Stimulated activated naive CD8-positive, alpha-beta T cell treated with anti-CD3 and anti-CD28 coated beads, Interleukin-15, Interleukin-2, amounts not matched to agents 100 ng/mL and 50 ng/mL, for 24 hours (primary cell): ENCODE results near the gene SERPINA1.
"Not testable (repeated sequence)": the region's sequence is repeated elsewhere in the genome, so short reads cannot be mapped to it uniquely, and the experiment has no call there.

Source experiments
- H3K27ac Mint-ChIP-seq: one replicate; pipeline ENCODE4 v1.8.0; 2021; ENCODE audit warnings: mild to moderate bottlenecking, mixed read lengths
- H3K27me3 Mint-ChIP-seq: one replicate; pipeline ENCODE4 v1.8.0; 2021; ENCODE audit warnings: mixed read lengths
- H3K36me3 Mint-ChIP-seq: one replicate; pipeline ENCODE4 v1.8.0; 2021; ENCODE audit warnings: low read depth, mixed read lengths
- H3K4me1 Mint-ChIP-seq: one replicate; pipeline ENCODE4 v1.8.0; 2021; ENCODE audit warnings: low read depth, mixed read lengths
- H3K4me3 Mint-ChIP-seq: one replicate; pipeline ENCODE4 v1.8.0; 2021; ENCODE audit warnings: mild to moderate bottlenecking, mixed read lengths
- H3K9me3 Mint-ChIP-seq: one replicate; pipeline ENCODE4 v1.8.0; 2021; ENCODE audit warnings: mixed read lengths

SERPINA1 gene

DNA sequence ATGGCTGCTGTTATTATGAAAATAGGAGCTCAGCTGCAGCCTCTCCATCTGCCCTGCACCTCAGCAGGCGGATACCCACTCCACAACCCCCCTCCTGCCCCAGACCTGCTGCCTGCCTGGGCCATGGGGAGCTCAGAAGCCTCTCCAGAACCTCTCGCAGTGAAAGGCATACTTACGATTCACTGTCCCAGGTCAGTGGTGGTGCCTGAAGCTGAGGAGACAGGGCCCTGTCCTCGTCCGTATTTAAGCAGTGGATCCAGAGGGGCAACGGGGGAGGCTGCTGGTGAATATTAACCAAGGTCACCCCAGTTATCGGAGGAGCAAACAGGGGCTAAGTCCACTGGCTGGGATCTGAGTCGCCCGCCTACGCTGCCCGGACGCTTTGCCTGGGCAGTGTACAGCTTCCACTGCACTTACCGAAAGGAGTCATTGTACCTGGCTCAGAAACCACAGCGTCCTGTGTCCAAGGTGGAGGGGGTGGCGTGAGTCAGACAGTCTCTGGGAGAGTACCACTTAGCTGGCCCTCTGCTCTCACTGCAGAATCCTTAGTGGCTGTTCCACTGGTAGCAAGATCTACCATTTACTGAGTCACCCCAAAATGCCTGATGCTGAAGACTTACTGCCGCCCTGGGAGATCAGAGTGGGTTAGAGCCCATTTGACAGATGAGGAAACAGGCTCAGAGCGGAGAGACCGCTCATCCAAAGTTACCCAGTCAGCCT, at the start of gene SERPINA1:
Gene SERPINA1 (minus strand): TSS at position 219 of the 720 bp plus-strand sequence. CDS start 5,365 bp downstream, outside the sequence.
- Mint-ChIP-seq H3K4me3 (no peak within 1 kb of the TSS), H3K27ac (no peak within 1 kb of the TSS), H3K4me1 (peaks cover 28% of the 10 kb centered on the region), H3K27me3 (no peaks in the 10 kb centered on the region), H3K36me3 (no peaks in the 10 kb centered on the region), H3K9me3 (no peaks in the 10 kb centered on the region)

DNA sequence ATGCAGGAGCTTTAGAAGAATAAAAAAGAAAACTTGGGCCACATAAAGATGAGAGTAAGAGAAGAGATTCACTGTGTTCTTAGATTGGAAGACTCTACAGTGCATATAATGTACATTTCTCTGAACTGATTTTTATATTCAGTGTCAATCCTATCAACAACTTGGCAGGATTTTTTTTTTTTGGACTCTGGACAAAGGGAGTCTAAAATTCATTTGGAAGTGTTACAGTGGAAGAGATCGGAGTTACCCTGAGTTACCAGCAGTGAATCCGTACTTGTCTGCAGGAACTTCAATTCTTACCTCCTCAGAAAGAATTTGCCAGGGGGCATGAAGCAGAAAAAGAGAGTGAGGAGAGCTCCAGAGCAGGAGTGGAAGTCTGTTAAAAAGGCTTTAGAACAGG, 40.2 kb upstream of the SERPINA1 start:
- peaks cover 19% of the 10 kb centered on the region for H3K27me3 Mint-ChIP-seq
- peaks cover 3% of the 10 kb centered on the region for H3K9me3 Mint-ChIP-seq
- H3K4me1 Mint-ChIP-seq, result no peaks in the 10 kb centered on the region
- H3K4me3 Mint-ChIP-seq, result no peak overlapping the region
- no peak overlapping the region for H3K27ac Mint-ChIP-seq
- H3K36me3 Mint-ChIP-seq, result no peaks in the 10 kb centered on the region

- H3K9me3 Mint-ChIP-seq, result peaks cover 3% of the 10 kb centered on the region
- no peaks in the 10 kb centered on the region for H3K36me3 Mint-ChIP-seq
- peaks cover 27% of the 10 kb centered on the region for H3K27me3 Mint-ChIP-seq
- H3K4me1 Mint-ChIP-seq, result no peaks in the 10 kb centered on the region
- H3K27ac Mint-ChIP-seq, result no peak overlapping the region
- no peak overlapping the region for H3K4me3 Mint-ChIP-seq
Measured at GRCh38 chr14:94427016-94427613, 38.7 kb upstream of the SERPINA1 start.

GRCh38 chr14:94426526-94426925, 38.1 kb upstream of the SERPINA1 start:
- peaks cover 3% of the 10 kb centered on the region for H3K9me3 Mint-ChIP-seq
- no peak overlapping the region for H3K27ac Mint-ChIP-seq
- no peaks in the 10 kb centered on the region for H3K4me1 Mint-ChIP-seq
- peaks cover 25% of the 10 kb centered on the region for H3K27me3 Mint-ChIP-seq
- no peak overlapping the region for H3K4me3 Mint-ChIP-seq
- no peaks in the 10 kb centered on the region for H3K36me3 Mint-ChIP-seq

- Mint-ChIP-seq H3K27ac (no peak overlapping the region), H3K36me3 (no peaks in the 10 kb centered on the region), H3K4me1 (no peaks in the 10 kb centered on the region), H3K9me3 (no peaks in the 10 kb centered on the region), H3K4me3 (no peak overlapping the region), H3K27me3 (peaks cover 33% of the 10 kb centered on the region)
Measured at GRCh38 chr14:94424371-94424770, 36.0 kb upstream of the SERPINA1 start.

GRCh38 chr14:94423453-94424056, 35.2 kb upstream of the SERPINA1 start:
- Mint-ChIP-seq H3K27ac (no peak overlapping the region), H3K4me1 (no peaks in the 10 kb centered on the region)

GRCh38 chr14:94421316-94421715, 32.9 kb upstream of the SERPINA1 start:
- no peaks in the 10 kb centered on the region for H3K4me1 Mint-ChIP-seq
- H3K36me3 Mint-ChIP-seq, result no peaks in the 10 kb centered on the region
- peaks cover 34% of the 10 kb centered on the region for H3K27me3 Mint-ChIP-seq
- H3K27ac Mint-ChIP-seq, result no peak overlapping the region
- no peak overlapping the region for H3K4me3 Mint-ChIP-seq
- H3K9me3 Mint-ChIP-seq, result peaks cover 9% of the 10 kb centered on the region

More at GRCh38 chr14:94423453-94424056, 35.2 kb upstream of the SERPINA1 start:
- peaks cover 34% of the 10 kb centered on the region for H3K27me3 Mint-ChIP-seq
- H3K36me3 Mint-ChIP-seq, result no peaks in the 10 kb centered on the region
- H3K4me3 Mint-ChIP-seq, result no peak overlapping the region
- H3K9me3 Mint-ChIP-seq, result peaks cover 1% of the 10 kb centered on the region

DNA sequence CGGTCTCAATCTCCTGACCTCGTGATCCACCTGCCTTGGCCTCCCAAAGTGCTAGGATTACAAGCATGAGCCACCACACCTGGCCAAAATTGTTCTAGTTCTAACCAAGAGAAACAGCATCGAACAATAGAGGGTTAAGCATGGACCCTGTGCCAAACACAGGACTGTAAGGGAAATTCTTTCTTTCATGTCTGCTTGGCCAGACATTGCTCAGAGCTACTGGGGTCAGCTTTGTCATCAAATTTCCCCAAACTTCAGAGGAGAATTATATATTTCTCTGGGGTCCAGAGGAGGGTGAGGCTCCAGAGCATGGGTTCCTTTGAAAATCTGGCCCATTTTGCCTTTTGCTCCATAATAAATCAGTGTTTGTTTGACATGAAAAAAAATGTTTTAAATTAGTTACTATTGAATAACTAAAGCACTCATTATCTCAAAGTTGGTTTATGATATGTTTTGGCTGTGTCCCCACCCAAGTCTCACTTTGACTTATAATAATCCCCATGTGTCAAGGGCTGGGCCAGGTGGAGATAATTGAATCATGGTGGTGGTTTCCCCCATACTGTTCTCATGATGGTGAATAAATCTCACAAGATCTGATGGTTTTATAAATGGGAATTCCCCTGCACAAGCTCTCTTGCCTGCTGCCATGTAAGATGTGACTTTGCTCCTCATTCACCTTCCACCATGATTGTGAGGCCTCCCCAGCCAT, 29.2 kb upstream of the SERPINA1 start:
- H3K27me3 Mint-ChIP-seq, result peaks cover 22% of the 10 kb centered on the region
- H3K4me1 Mint-ChIP-seq, H3K4me3 Mint-ChIP-seq, H3K27ac Mint-ChIP-seq, H3K36me3 Mint-ChIP-seq: not testable (repeated sequence)
- peaks cover 13% of the 10 kb centered on the region for H3K9me3 Mint-ChIP-seq

DNA sequence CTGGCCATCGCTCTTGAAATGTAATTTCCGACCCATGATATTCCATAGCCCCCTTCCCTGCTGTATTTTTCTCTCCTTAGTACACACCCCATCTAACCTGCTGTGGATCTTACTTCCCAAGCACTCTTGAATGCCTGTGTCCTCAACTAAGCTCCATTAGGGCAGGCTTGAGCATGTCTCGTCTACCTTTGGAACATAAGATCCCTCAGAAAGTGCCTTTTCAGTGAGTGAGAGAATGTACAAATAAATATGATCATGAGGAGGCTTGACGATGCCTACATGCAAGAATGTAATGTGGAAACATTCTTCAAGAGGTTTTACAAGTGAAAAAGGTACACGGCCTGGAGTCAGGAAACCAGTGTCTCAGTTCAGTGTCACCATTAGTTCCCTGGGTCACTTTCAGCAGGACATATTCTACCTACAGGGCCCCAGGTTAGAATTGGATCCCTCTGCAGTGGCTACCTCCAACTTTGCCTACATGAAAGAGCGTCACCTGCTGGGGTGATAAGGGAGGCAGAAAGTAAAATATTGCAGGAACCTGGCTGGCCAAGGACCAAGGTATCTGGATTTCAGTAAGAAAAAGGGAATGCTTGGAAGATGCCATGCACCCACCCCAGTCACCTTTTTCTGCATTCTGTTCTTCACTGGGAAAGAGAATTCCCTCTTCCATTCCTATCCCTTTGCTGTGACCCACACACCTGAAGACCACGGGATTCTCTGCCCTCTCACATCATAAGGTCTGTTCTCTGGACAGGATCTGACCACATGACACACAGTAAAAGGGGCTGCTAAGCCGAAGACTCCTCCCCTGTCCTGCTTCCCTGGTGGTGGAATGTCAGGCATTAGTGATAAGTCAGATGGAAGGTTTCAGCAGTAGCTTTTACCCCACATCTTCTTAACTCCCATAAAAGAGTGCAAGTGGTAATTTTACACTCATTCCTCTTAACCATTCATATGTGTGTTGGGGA, 24.6 kb upstream of the SERPINA1 start:
- Mint-ChIP-seq H3K36me3 (no peaks in the 10 kb centered on the region), H3K4me3 (no peak overlapping the region), H3K27ac (no peak overlapping the region), H3K4me1 (no peaks in the 10 kb centered on the region), H3K9me3 (peaks cover 18% of the 10 kb centered on the region), H3K27me3 (peaks cover 23% of the 10 kb centered on the region)

GRCh38 chr14:94411638-94412037, 23.2 kb upstream of the SERPINA1 start:
- Mint-ChIP-seq H3K4me1 (no peaks in the 10 kb centered on the region), H3K4me3 (no peak overlapping the region), H3K9me3 (peaks cover 16% of the 10 kb centered on the region), H3K27ac (no peak overlapping the region), H3K27me3 (peaks cover 23% of the 10 kb centered on the region), H3K36me3 (no peaks in the 10 kb centered on the region)

- H3K9me3 Mint-ChIP-seq, result peaks cover 12% of the 10 kb centered on the region
- peaks cover 23% of the 10 kb centered on the region for H3K27me3 Mint-ChIP-seq
- H3K4me3 Mint-ChIP-seq, H3K27ac Mint-ChIP-seq, H3K4me1 Mint-ChIP-seq, H3K36me3 Mint-ChIP-seq: not testable (repeated sequence)
Measured at GRCh38 chr14:94409430-94409829, 21.0 kb upstream of the SERPINA1 start.

GRCh38 chr14:94408546-94409095, 20.2 kb upstream of the SERPINA1 start:
- no peaks in the 10 kb centered on the region for H3K4me1 Mint-ChIP-seq
- H3K27ac Mint-ChIP-seq, result no peak overlapping the region
- peaks cover 23% of the 10 kb centered on the region for H3K27me3 Mint-ChIP-seq
- peaks cover 12% of the 10 kb centered on the region for H3K9me3 Mint-ChIP-seq
- no peak overlapping the region for H3K4me3 Mint-ChIP-seq
- no peaks in the 10 kb centered on the region for H3K36me3 Mint-ChIP-seq

DNA sequence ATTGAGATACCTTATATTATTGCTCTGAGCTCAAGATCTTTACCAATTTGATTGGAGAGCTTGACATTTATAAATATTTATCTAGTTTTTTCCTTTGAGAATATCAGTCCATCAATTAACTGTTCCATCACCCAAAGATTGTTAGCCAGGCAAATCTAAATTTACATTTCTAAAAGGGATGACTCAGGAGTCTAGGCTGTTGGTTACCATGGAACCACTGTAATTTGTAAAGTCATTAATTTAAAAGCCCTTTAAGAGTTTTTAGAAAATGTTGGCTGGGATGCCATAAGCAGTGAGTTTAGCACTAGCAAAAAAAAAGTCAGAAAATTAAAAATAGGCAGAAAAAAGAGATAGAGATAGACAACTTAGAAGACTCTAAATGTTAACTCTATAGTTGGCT, 19.5 kb upstream of the SERPINA1 start:
- Mint-ChIP-seq H3K9me3 (peaks cover 12% of the 10 kb centered on the region), H3K4me3 (no peak overlapping the region)

GRCh38 chr14:94406910-94407309, 18.5 kb upstream of the SERPINA1 start:
- Mint-ChIP-seq H3K27me3 (peaks cover 14% of the 10 kb centered on the region), H3K9me3 (peaks cover 12% of the 10 kb centered on the region), H3K27ac (no peak overlapping the region), H3K36me3 (no peaks in the 10 kb centered on the region), H3K4me3 (no peak overlapping the region), H3K4me1 (no peaks in the 10 kb centered on the region)

More for the DNA sequence above, 19.5 kb upstream of the SERPINA1 start:
- Mint-ChIP-seq H3K27me3 (peaks cover 20% of the 10 kb centered on the region), H3K4me1 (no peaks in the 10 kb centered on the region), H3K36me3 (no peaks in the 10 kb centered on the region), H3K27ac (no peak overlapping the region)
